Activated CD4-positive, alpha-beta memory T cell treated with anti-CD3 and anti-CD28 coated beads, Interleukin-2, amount 10 ng/mL, durations not matched to agents 7 days and 5 days (primary cell): Measurements from ENCODE around the gene EEFSEC. TPM values are rescaled to one million over a fixed set of nuclear protein-coding genes. Genes with fewer than 3 reads are reported as not detected.

ENCODE experiments used
- CTCF ChIA-PET: fragments of 350-600 bp; sonication (Branson Sonifier 250); formaldehyde crosslinking; loops from one replicate; lab custom pipeline; 2021; ENCODE audit warnings: antibody characterized with exemption, inconsistent platforms; lab: Charles Lee
- POLR2A ChIA-PET: fragments of 350-600 bp; sonication (Branson Sonifier 250); formaldehyde crosslinking; loops from one replicate; lab custom pipeline; 2021; ENCODE audit warnings: antibody characterized with exemption; lab: Charles Lee
- DNase-seq: peaks from one replicate; pipeline ENCODE4 v3.0.0-alpha.2; 2020
- H3K27ac Mint-ChIP-seq: one replicate; pipeline ENCODE4 v1.8.0; 2021; ENCODE audit warnings: mild to moderate bottlenecking, mixed read lengths
- H3K27me3 Mint-ChIP-seq: one replicate; pipeline ENCODE4 v1.8.0; 2021; ENCODE audit warnings: mixed read lengths
- H3K36me3 Mint-ChIP-seq: one replicate; pipeline ENCODE4 v1.8.0; 2021; ENCODE audit warnings: low read depth, mixed read lengths
- H3K4me1 Mint-ChIP-seq: one replicate; pipeline ENCODE4 v1.8.0; 2021; ENCODE audit warnings: mixed read lengths
- H3K4me3 Mint-ChIP-seq: one replicate; pipeline ENCODE4 v1.8.0; 2021; ENCODE audit warnings: mild to moderate bottlenecking, mixed read lengths
- H3K9me3 Mint-ChIP-seq: one replicate; pipeline ENCODE4 v1.8.0; 2021; ENCODE audit warnings: mixed read lengths
- total RNA-seq, 2 experiments: library from RNA; stranded (reverse); gene quantifications; one replicate each; pipeline ENCODE4 v1.2.3, GENCODE V29; 2021

The EEFSEC gene
- total RNA-seq, 2 experiments from 2014 or later, result 14.5 to 15.0 TPM

- H3K36me3 Mint-ChIP-seq, result no peaks in the 10 kb centered on the region
- H3K9me3 Mint-ChIP-seq, result no peaks in the 10 kb centered on the region
- H3K27ac Mint-ChIP-seq, result no peak overlapping the region
- H3K4me1 Mint-ChIP-seq, result no peaks in the 10 kb centered on the region
- no peaks in the 10 kb centered on the region for H3K27me3 Mint-ChIP-seq
- no peak for DNase-seq
- ChIA-PET POLR2A (no interaction called here), CTCF (interaction anchor here (1.1 to 1.7 kb wide), 2 partner anchors 10 to 23 kb away, joined by 3 read pairs; no protein-coding TSS in a partner anchor)
- no peak overlapping the region for H3K4me3 Mint-ChIP-seq
Observed at GRCh38 chr3:128345196-128345595, 191.9 kb downstream of the EEFSEC start.

GRCh38 chr3:128346562-128346961 lies 193.3 kb downstream of the EEFSEC start:
- H3K36me3 Mint-ChIP-seq, result no peaks in the 10 kb centered on the region
- POLR2A ChIA-PET, result no interaction called here
- no peaks in the 10 kb centered on the region for H3K9me3 Mint-ChIP-seq
- CTCF ChIA-PET, result no interaction called here
- no peaks in the 10 kb centered on the region for H3K4me1 Mint-ChIP-seq
- no peak for DNase-seq
- H3K27me3 Mint-ChIP-seq, result no peaks in the 10 kb centered on the region
- no peak overlapping the region for H3K4me3 Mint-ChIP-seq
- H3K27ac Mint-ChIP-seq, result no peak overlapping the region

- ChIA-PET POLR2A (no interaction called here), CTCF (no interaction called here)
- no peaks in the 10 kb centered on the region for H3K27me3 Mint-ChIP-seq
- DNase-seq, result no peak
- no peaks in the 10 kb centered on the region for H3K36me3 Mint-ChIP-seq
- H3K27ac Mint-ChIP-seq, result no peak overlapping the region
- H3K4me1 Mint-ChIP-seq, result no peaks in the 10 kb centered on the region
- H3K9me3 Mint-ChIP-seq, result no peaks in the 10 kb centered on the region
- no peak overlapping the region for H3K4me3 Mint-ChIP-seq
Observed at GRCh38 chr3:128347282-128347681, 194.0 kb downstream of the EEFSEC start.

DNA sequence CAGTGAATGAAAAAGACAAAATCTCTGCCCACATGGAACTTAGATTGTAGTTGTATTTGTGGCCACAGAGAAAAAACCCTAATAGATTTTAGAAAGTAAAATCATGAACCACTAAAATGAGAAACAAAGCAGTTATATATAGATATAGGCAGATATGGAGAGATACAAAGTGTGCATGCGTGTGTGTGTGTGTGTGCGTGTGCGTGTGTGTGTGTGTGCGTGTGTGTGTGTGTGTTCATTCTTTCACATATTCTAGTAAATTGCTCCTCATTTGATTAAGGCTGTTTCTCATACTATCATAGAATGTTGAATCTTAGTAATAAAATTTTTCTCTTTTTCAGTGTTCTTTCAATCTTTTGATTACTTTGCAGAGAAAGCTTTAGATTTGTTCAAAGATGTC lies 194.8 kb downstream of the EEFSEC start:
- H3K9me3 Mint-ChIP-seq, result no peaks in the 10 kb centered on the region
- H3K36me3 Mint-ChIP-seq, result no peaks in the 10 kb centered on the region
- H3K27me3 Mint-ChIP-seq, result no peaks in the 10 kb centered on the region
- ChIA-PET CTCF (no interaction called here), POLR2A (no interaction called here)
- H3K4me1 Mint-ChIP-seq, result no peaks in the 10 kb centered on the region
- H3K4me3 Mint-ChIP-seq, result no peak overlapping the region
- no peak for DNase-seq
- no peak overlapping the region for H3K27ac Mint-ChIP-seq

DNA sequence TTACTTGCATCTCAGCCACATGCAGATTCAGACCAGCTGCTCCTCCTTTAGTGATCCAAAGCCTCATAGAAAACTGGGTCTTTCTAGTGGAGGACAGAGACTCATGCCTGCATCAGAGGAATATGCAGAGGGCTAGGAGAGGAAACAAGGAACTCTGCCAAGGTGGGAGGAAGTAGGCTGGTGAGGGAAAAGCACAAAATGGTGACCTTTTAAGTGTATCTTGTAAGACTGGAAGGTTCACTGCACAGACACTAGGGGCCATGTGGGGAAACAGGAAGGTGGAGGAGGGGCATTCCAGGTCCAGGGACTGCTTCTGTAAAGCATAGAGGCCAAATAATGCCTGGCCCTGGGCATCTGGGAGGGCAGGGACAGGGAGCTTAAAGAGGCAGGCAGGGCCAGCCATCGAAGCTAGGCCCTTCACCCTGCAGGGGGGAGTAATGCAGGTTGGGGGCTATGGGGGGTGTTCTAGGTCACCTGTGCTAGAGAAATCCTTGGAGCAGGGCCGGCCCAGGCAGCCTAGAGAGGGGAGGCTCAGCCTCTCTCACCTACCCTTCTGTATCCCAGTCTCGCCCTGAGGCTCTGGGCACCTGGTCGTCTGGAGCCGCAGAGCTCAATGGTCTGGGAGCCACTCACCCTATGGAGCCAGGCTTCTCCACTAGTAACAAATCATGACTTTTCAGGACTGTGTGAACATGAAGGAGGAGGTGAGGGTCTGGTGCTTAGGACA lies 195.7 kb downstream of the EEFSEC start:
- H3K27ac Mint-ChIP-seq, result no peak overlapping the region
- H3K27me3 Mint-ChIP-seq, result no peaks in the 10 kb centered on the region
- no peaks in the 10 kb centered on the region for H3K9me3 Mint-ChIP-seq
- POLR2A ChIA-PET, result no interaction called here
- DNase-seq, result no peak
- no peaks in the 10 kb centered on the region for H3K4me1 Mint-ChIP-seq
- CTCF ChIA-PET, result no interaction called here
- H3K36me3 Mint-ChIP-seq, result no peaks in the 10 kb centered on the region
- H3K4me3 Mint-ChIP-seq, result no peak overlapping the region

- CTCF ChIA-PET, result no interaction called here
- H3K9me3 Mint-ChIP-seq, result no peaks in the 10 kb centered on the region
- H3K4me3 Mint-ChIP-seq, result no peak overlapping the region
- no peaks in the 10 kb centered on the region for H3K4me1 Mint-ChIP-seq
- H3K27ac Mint-ChIP-seq, result no peak overlapping the region
- H3K27me3 Mint-ChIP-seq, result no peaks in the 10 kb centered on the region
- POLR2A ChIA-PET, result no interaction called here
- H3K36me3 Mint-ChIP-seq, result no peaks in the 10 kb centered on the region
- DNase-seq, result no peak
Observed at GRCh38 chr3:128349963-128350599, 196.8 kb downstream of the EEFSEC start.

DNA sequence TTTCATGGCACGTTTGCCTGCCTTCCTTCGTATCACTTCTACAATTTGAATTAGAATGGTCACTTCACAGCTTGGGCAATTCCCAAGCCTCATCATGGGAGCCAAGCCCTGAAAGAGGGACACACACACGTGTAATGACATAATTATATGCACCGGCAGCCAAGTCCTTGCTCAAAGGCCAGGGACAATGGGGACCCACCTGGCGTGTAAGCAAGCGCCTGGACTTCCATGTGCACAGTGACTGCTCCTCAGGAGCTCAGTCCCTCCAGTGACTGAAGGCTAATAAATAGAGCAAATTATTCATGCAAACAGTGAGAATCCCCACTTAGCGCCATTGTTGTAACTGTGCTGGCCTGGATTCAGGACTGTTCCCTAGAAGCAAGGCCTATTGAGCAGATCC lies 198.3 kb downstream of the EEFSEC start:
- Mint-ChIP-seq H3K9me3 (no peaks in the 10 kb centered on the region), H3K4me3 (no peak overlapping the region), H3K36me3 (no peaks in the 10 kb centered on the region), H3K27me3 (no peaks in the 10 kb centered on the region), H3K4me1 (no peaks in the 10 kb centered on the region), H3K27ac (no peak overlapping the region)
- CTCF ChIA-PET, result no interaction called here
- POLR2A ChIA-PET, result no interaction called here
- DNase-seq, result no peak

- Mint-ChIP-seq H3K36me3 (no peaks in the 10 kb centered on the region), H3K27me3 (no peaks in the 10 kb centered on the region), H3K27ac (no peak overlapping the region), H3K9me3 (no peaks in the 10 kb centered on the region), H3K4me1 (no peaks in the 10 kb centered on the region), H3K4me3 (no peak overlapping the region)
- ChIA-PET CTCF (no interaction called here), POLR2A (no interaction called here)
- DNase-seq, result no peak
Observed at GRCh38 chr3:128352326-128352725, 199.0 kb downstream of the EEFSEC start.

DNA sequence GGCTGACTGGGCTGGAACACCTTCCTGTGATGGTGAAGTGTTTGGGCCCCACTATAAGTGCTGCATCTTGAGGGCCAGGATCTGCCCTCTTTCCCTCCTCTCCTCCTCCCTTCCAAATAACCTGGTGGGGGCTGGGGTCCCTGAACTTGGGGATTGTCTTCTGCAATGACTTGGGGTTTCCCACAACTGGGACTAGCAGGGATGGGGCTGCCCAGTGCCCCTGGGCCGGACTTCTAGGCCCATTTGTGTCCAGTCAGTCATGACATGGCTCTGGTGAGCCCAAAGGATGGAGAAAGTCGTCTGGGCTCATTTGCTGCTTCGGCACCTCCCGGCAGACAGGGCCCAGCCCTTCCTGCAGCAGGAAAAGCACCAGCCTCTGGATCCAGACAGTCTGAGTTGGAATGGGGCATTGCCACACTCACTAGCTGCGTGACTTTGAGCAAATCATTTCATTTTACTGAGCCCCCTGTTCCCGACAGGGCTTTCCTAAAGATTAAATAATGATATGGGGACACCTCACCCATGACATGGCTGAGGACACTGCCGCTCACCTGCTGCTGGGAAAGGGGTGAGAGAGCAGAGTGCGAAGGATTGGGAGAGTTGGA lies 200.2 kb downstream of the EEFSEC start:
- no peaks in the 10 kb centered on the region for H3K4me1 Mint-ChIP-seq
- no peak overlapping the region for H3K4me3 Mint-ChIP-seq
- no peak for DNase-seq
- POLR2A ChIA-PET, result no interaction called here
- H3K36me3 Mint-ChIP-seq, result no peaks in the 10 kb centered on the region
- CTCF ChIA-PET, result no interaction called here
- H3K27ac Mint-ChIP-seq, result no peak overlapping the region
- no peaks in the 10 kb centered on the region for H3K27me3 Mint-ChIP-seq
- H3K9me3 Mint-ChIP-seq, result no peaks in the 10 kb centered on the region

DNA sequence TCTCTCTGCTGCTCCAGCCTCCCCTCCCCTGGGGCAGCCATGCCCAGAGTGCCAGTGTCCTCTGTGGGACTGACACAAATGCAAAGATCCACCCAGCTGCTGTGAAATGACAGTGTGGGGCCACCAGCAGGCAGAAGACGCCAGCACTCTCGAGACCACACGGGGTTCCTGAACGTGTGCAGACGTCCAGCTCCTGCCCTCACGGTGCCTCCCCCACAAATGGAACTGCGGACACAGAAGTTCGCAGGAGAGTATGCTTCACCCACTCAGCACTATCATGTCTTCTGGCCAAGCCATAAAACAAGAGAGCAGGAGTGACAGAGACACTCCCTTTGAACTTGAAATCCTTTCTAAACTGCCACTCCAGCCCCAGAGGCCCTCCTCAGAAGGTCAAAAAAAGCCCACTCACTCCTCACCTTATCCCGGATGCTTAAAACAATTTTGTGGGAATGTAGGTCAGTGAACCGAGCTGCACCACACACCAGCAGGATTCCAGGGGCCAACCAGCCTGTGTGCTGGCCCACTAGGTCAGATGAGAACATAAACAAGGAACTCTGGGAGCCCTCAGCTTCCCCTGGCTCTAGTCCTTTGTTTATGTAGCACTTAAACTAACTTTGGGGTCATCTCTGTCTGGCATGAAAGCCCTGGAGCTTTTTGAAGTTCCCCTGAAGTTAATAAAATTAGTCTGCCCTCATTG lies 200.9 kb downstream of the EEFSEC start:
- Mint-ChIP-seq H3K4me1 (no peaks in the 10 kb centered on the region), H3K4me3 (no peak overlapping the region), H3K27ac (no peak overlapping the region), H3K9me3 (no peaks in the 10 kb centered on the region), H3K27me3 (no peaks in the 10 kb centered on the region), H3K36me3 (no peaks in the 10 kb centered on the region)
- no peak for DNase-seq
- ChIA-PET POLR2A (no interaction called here), CTCF (no interaction called here)

DNA sequence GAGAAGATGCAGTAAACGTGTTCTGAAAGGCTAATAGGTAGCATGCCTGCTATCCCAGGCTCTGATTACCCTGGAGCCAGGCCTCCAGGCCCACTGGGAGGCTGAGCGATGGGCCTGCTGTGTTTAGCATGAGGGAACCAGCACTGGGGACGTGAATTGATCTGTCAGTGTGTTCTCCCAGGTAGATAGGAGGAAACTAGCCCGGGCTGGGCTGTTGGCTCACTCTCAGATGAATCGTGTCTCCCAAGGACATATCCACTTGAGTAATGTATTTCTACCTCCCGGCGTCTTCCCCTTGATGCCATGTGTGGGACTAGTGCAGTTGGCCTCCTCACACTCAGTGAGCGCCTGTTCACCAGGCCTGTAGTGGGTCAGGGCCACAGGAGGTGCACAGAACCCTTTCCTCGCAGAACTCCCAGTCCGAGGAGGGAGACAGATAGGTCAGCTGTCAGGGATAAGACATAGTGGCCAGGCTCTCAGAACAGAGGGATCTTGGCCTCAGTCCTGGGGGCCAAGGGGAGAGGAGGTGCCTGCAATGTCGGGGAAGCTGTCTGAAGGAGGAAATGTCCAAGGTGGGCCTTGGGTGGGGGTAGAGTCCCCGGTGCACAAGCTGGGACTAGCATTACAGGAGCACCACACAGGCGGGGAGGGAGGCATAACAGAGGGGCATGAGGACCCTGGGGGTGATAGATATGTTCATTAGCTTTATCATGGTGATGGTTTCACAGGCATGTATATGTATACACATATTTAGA lies 201.7 kb downstream of the EEFSEC start:
- Mint-ChIP-seq H3K36me3 (no peaks in the 10 kb centered on the region), H3K27me3 (no peaks in the 10 kb centered on the region), H3K9me3 (no peaks in the 10 kb centered on the region), H3K4me1 (no peaks in the 10 kb centered on the region), H3K27ac (no peak overlapping the region), H3K4me3 (no peak overlapping the region)
- no peak for DNase-seq
- POLR2A ChIA-PET, result no interaction called here
- CTCF ChIA-PET, result interaction anchor here (0.6 to 1.0 kb wide), 2 partner anchors 10 to 281 kb away, joined by 3 read pairs; no protein-coding TSS in a partner anchor

DNA sequence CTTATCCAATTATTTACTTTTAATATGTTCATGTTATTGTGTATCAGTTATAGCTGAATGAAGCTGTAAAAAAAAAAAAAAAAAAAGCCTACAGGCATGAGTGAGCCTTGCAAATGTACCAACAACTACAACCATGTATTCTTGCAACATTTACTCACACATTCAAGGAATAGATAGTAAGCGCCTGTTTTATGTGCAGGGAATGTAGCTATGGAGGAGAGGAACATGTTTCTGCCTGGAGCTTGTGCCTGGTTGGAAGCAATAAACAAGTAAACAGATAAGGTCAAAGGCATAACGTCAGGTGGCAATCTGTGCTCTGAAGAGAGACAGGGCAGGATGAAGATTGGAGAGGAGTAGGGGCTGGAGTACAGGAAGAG lies 202.2 kb downstream of the EEFSEC start:
- POLR2A ChIA-PET, result no interaction called here
- Mint-ChIP-seq H3K9me3 (no peaks in the 10 kb centered on the region), H3K27ac (no peak overlapping the region), H3K4me3 (no peak overlapping the region), H3K4me1 (no peaks in the 10 kb centered on the region), H3K36me3 (no peaks in the 10 kb centered on the region), H3K27me3 (no peaks in the 10 kb centered on the region)
- no peak for DNase-seq
- CTCF ChIA-PET, result interaction anchor here (0.6 to 1.0 kb wide), 3 partner anchors 11 to 1228 kb away, joined by 3 read pairs; no protein-coding TSS in a partner anchor
